H9 (cell line): ENCODE data around the gene CHML. TPM values are rescaled to one million over a fixed set of nuclear protein-coding genes. Genes with fewer than 3 reads are reported as not detected.

Experiments used
- DNase-seq: peaks from one replicate; pipeline ENCODE4 v3.0.0-alpha.2; 2017
- H2AFZ ChIP-seq: one replicate; pipeline ENCODE4 v1.6.1; 2013; ENCODE audit warnings: mild to moderate bottlenecking, low read length, control low read depth, moderate library complexity
- H2AK5ac ChIP-seq: 2 replicates; pipeline ENCODE4 v1.6.1; 2013; ENCODE audit warnings: low read length, control low read depth, mixed read lengths; ENCODE audit not compliant: insufficient read length
- H2BK120ac ChIP-seq: one replicate; pipeline ENCODE4 v1.6.1; 2013; ENCODE audit warnings: low read depth, mild to moderate bottlenecking, low read length, control low read depth, inconsistent platforms; ENCODE audit not compliant: poor library complexity, severe bottlenecking
- H2BK12ac ChIP-seq: 2 replicates; pipeline ENCODE4 v1.6.1; 2013; ENCODE audit warnings: low read length, control low read depth, mixed read lengths, low read depth; ENCODE audit not compliant: insufficient read length
- H2BK15ac ChIP-seq: 2 replicates; pipeline ENCODE4 v1.6.1; 2013; ENCODE audit warnings: low read depth, low read length, control low read depth
- H2BK20ac ChIP-seq: one replicate; pipeline ENCODE4 v1.6.1; 2013; ENCODE audit warnings: low read depth, mild to moderate bottlenecking, low read length, control low read depth, inconsistent platforms; ENCODE audit not compliant: poor library complexity, severe bottlenecking
- H2BK5ac ChIP-seq: 2 replicates; pipeline ENCODE4 v1.6.1; 2013; ENCODE audit warnings: low read length, control low read depth, mixed read lengths; ENCODE audit not compliant: insufficient read length
- H3K14ac ChIP-seq: 2 replicates; pipeline ENCODE4 v1.6.1; 2013; ENCODE audit warnings: low read length, control low read depth; ENCODE audit not compliant: insufficient read depth
- H3K18ac ChIP-seq: 2 replicates; pipeline ENCODE4 v1.6.1; 2013; ENCODE audit warnings: low read depth, mild to moderate bottlenecking, mixed read lengths, low read length, control low read depth; ENCODE audit not compliant: insufficient read length
- H3K23ac ChIP-seq: 2 replicates; pipeline ENCODE4 v1.6.1; 2013; ENCODE audit warnings: low read length, control low read depth, mixed read lengths, low read depth; ENCODE audit not compliant: insufficient read length
- H3K23me2 ChIP-seq: 2 replicates; pipeline ENCODE4 v1.6.1; 2013; ENCODE audit warnings: low read depth, mild to moderate bottlenecking, mixed read lengths, low read length, control low read depth; ENCODE audit not compliant: insufficient read length, poor library complexity, severe bottlenecking
- H3K27ac ChIP-seq: 2 replicates; pipeline ENCODE4 v1.5.1; 2013; ENCODE audit warnings: low read length, control low read depth, mixed read lengths, low read depth; ENCODE audit not compliant: insufficient read length
- H3K27me3 ChIP-seq: 2 replicates; pipeline ENCODE4 v1.6.1; 2013; ENCODE audit warnings: low read length, control low read depth, inconsistent platforms; ENCODE audit not compliant: insufficient read depth
- H3K4ac ChIP-seq: 2 replicates; pipeline ENCODE4 v1.6.1; 2013; ENCODE audit warnings: low read depth, mild to moderate bottlenecking, control low read depth, inconsistent platforms, low read length, moderate library complexity
- H3K4me1 ChIP-seq: 2 replicates; pipeline ENCODE4 v1.6.1; 2013; ENCODE audit warnings: low read length, control low read depth, inconsistent platforms; ENCODE audit not compliant: insufficient read depth
- H3K4me2 ChIP-seq: 2 replicates; pipeline ENCODE4 v1.6.1; 2013; ENCODE audit warnings: low read length, control low read depth, mixed read lengths; ENCODE audit not compliant: insufficient read length, insufficient read depth
- H3K56ac ChIP-seq: 2 replicates; pipeline ENCODE4 v1.6.1; 2013; ENCODE audit warnings: low read depth, mild to moderate bottlenecking, mixed read lengths, low read length, control low read depth; ENCODE audit not compliant: insufficient read length
- H3K79me1 ChIP-seq: 2 replicates; pipeline ENCODE4 v1.6.1; 2013; ENCODE audit warnings: low read depth, mild to moderate bottlenecking, moderate library complexity, low read length, control low read depth, inconsistent platforms; ENCODE audit not compliant: insufficient read depth, poor library complexity, severe bottlenecking
- H3K79me2 ChIP-seq: 2 replicates; pipeline ENCODE4 v1.6.1; 2013; ENCODE audit warnings: low read length, control low read depth, inconsistent platforms; ENCODE audit not compliant: insufficient read depth
- H3K9ac ChIP-seq: 2 replicates; pipeline ENCODE4 v1.6.1; 2013; ENCODE audit warnings: low read length, control low read depth, mixed read lengths; ENCODE audit not compliant: insufficient read length; ENCODE audit errors: extremely low read depth
- H3K9me3 ChIP-seq: one replicate; pipeline ENCODE4 v1.6.1; 2013; ENCODE audit warnings: low read depth, low read length, inconsistent platforms; ENCODE audit not compliant: control insufficient read depth
- H3T11ph ChIP-seq: one replicate; pipeline ENCODE4 v1.6.1; 2013; ENCODE audit warnings: mild to moderate bottlenecking, low read length, control low read depth, inconsistent platforms
- H4K20me1 ChIP-seq: one replicate; pipeline ENCODE4 v1.6.1; 2013; ENCODE audit not compliant: control insufficient read depth, insufficient read length, insufficient read depth
- H4K5ac ChIP-seq: 2 replicates; pipeline ENCODE4 v1.6.1; 2013; ENCODE audit warnings: low read depth, mild to moderate bottlenecking, mixed read lengths, low read length, control low read depth; ENCODE audit not compliant: insufficient read length
- H4K8ac ChIP-seq: replicated peaks from 2 replicates; pipeline ENCODE4 v1.6.1; 2013; ENCODE audit warnings: low read length, control low read depth, mixed read lengths, low read depth; ENCODE audit not compliant: insufficient read length
- H4K91ac ChIP-seq: 2 replicates; pipeline ENCODE4 v1.6.1; 2013; ENCODE audit warnings: low read depth, mild to moderate bottlenecking, moderate library complexity, mixed read lengths, low read length, control low read depth; ENCODE audit not compliant: insufficient read length
- H3K27ac Mint-ChIP-seq, 3 experiments: 2 replicates in 2 of 3; 3 replicates in 1 of 3; pipeline ENCODE4 v1.8.0; 2020 to 2021; ENCODE audit warnings: mixed read lengths in 3 of 3, mild to moderate bottlenecking in 1 of 3, moderate library complexity in 1 of 3
- H3K27me3 Mint-ChIP-seq: 2 replicates; pipeline ENCODE4 v1.8.0; 2021; ENCODE audit warnings: low read depth, mild to moderate bottlenecking, moderate library complexity, mixed read lengths
- H3K36me3 Mint-ChIP-seq, 3 experiments: 2 replicates in 2 of 3; 3 replicates in 1 of 3; pipeline ENCODE4 v1.8.0; 2020 to 2021; ENCODE audit warnings: low read depth in 3 of 3, mixed read lengths in 3 of 3; ENCODE audit not compliant: insufficient read depth in 1 of 3
- H3K4me1 Mint-ChIP-seq, 2 experiments: 2 replicates each; pipeline ENCODE4 v1.8.0; 2020; ENCODE audit warnings: mixed read lengths in 2 of 2
- H3K4me3 Mint-ChIP-seq, 2 experiments: 2 replicates in 1 of 2; 3 replicates in 1 of 2; pipeline ENCODE4 v1.8.0; 2020 to 2021; ENCODE audit warnings: mild to moderate bottlenecking in 2 of 2, mixed read lengths in 2 of 2, moderate library complexity in 1 of 2
- H3K9me3 Mint-ChIP-seq, 2 experiments: 2 replicates in 1 of 2; 3 replicates in 1 of 2; pipeline ENCODE4 v1.8.0; 2020; ENCODE audit warnings: mild to moderate bottlenecking in 2 of 2, mixed read lengths in 2 of 2, moderate library complexity in 1 of 2
- CTCF ChIP-seq: fragments of 200-600 bp; sonication (generic); conservative IDR thresholded peaks from 3 replicates; pipeline ENCODE4 v1.8.0; 2021; ENCODE audit warnings: antibody characterized with exemption, mild to moderate bottlenecking
- WGBS: extraction: QIAGEN DNeasy Blood & Tissue Kit; methylation state at CpG from one replicate; pipeline ENCODE4 v1.1.7; 2013; ENCODE audit warnings: missing lambda C conversion rate, low lambda C conversion rate, mixed read lengths; ENCODE audit not compliant: insufficient read length; ENCODE audit errors: extremely low coverage; 5-methylcytosine and 5-hydroxymethylcytosine counted together
- total RNA-seq: library from RNA; stranded (reverse); gene quantifications from 2 replicates; pipeline ENCODE4 v1.2.1, GENCODE V29; 2021

CHML gene
- total RNA-seq, 1 experiment from 2014 or later: 45.7 TPM

DNA sequence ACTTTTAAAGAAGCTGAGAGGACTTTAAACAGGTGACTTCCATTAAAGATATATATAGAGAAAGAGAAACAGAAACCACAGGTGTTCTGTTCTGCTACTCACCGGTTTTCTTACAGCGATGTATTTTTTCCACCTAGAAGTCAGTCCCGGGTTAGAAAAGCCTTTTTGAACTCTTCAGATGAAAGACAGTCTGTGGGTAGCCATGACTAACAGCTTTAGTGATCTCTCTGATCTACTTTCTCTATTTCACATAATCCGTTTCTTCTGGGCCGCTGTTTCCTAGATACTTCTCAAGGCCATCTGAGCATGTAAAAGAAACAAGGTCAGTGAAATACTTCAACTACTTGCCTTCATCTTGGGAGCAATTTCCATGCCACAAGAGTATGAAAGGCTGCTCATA, 37.0 kb upstream of the CHML start:
- Mint-ChIP-seq H3K9me3 (no peaks in the 10 kb centered on the region), H3K4me3 (no peak overlapping the region), H3K36me3 (no peaks in the 10 kb centered on the region), H3K4me1 (no peaks in the 10 kb centered on the region), H3K27ac (no peak overlapping the region), H3K27me3 (peaks cover 2% of the 10 kb centered on the region; the same call in 1 of the 2 replicates)
- no peak overlapping the region for H2BK12ac ChIP-seq
- no peak overlapping the region for H4K8ac ChIP-seq
- no peak overlapping the region for H2BK120ac ChIP-seq
- no peak overlapping the region for H4K5ac ChIP-seq
- H2AK5ac ChIP-seq: no peak overlapping the region
- no peak overlapping the region for H2AFZ ChIP-seq
- no peaks in the 10 kb centered on the region for H3K4me1 ChIP-seq
- no peak overlapping the region for H3K18ac ChIP-seq
- H3K4ac ChIP-seq: no peak overlapping the region
- no peak overlapping the region for H3K4me2 ChIP-seq
- no peaks in the 10 kb centered on the region for H3K23me2 ChIP-seq
- no peak overlapping the region for H3K14ac ChIP-seq
- no peak overlapping the region for H2BK20ac ChIP-seq
- H4K91ac ChIP-seq: no peak overlapping the region
- H3K9me3 ChIP-seq: no peaks in the 10 kb centered on the region
- no peak overlapping the region for H3K9ac ChIP-seq
- no peak overlapping the region for H3K56ac ChIP-seq
- no peaks in the 10 kb centered on the region for H3K79me2 ChIP-seq
- no peak for TF ChIP-seq CTCF
- no peak overlapping the region for H2BK5ac ChIP-seq
- H4K20me1 ChIP-seq: no peaks in the 10 kb centered on the region
- H3K27me3 ChIP-seq: no peaks in the 10 kb centered on the region
- WGBS: no CpG with 5 or more reads among the region's 5 CpGs
- H3K27ac ChIP-seq: no peak overlapping the region
- no peaks in the 10 kb centered on the region for H3K79me1 ChIP-seq
- no peak overlapping the region for H2BK15ac ChIP-seq
- H3T11ph ChIP-seq: no peak overlapping the region
- H3K23ac ChIP-seq: no peak overlapping the region
- DNase-seq: no peak
